Testis (tissue), 3 donors: ENCODE data around the gene LRRTM3. TPM values are rescaled to one million over a fixed set of nuclear protein-coding genes. Genes with fewer than 3 reads are reported as not detected.

Source experiments
- DNase-seq: peaks from one replicate; pipeline ENCODE4 v3.0.0-alpha.2; 2019
- H3K27ac ChIP-seq, 2 donors: fragments of 200-600 bp; sonication (generic); one replicate each; pipeline ENCODE4 v1.5.1; 2019
- H3K27me3 ChIP-seq: fragments of 200-600 bp; sonication (generic); one replicate; pipeline ENCODE4 v1.5.1; 2019
- H3K36me3 ChIP-seq: fragments of 200-600 bp; sonication (generic); one replicate; pipeline ENCODE4 v1.5.1; 2017; ENCODE audit warnings: low read depth; ENCODE audit errors: missing control alignments
- H3K4me1 ChIP-seq: fragments of 200-600 bp; sonication (generic); one replicate; pipeline ENCODE4 v1.5.1; 2019
- H3K4me3 ChIP-seq, 2 donors: fragments of 200-600 bp; sonication (generic); one replicate each; pipeline ENCODE4 v1.5.1; 2017 to 2019
- H3K9me3 ChIP-seq: fragments of 200-600 bp; sonication (generic); one replicate; pipeline ENCODE4 v1.5.1; 2017
- POLR2A ChIP-seq: fragments of 450-650 bp; IDR thresholded peaks from one replicate; pipeline ENCODE4 v1.6.1; 2017; ENCODE audit warnings: antibody characterized with exemption, mild to moderate bottlenecking, moderate library complexity
- WGBS, 2 donors: methylation state at CpG; one replicate each; pipeline ENCODE4 v1.1.5; 2018; 5-methylcytosine and 5-hydroxymethylcytosine counted together
- intact Hi-C: fragments of 100-400 bp; cut with DNase I; formaldehyde crosslinking; loops from one replicate; pipeline ENCODE4 v1.15.1; 2023; ENCODE audit warnings: low total_unique reads
- polyA plus RNA-seq: library from polyadenylated mRNA; stranded (reverse); fragments of 350-450 nt; fragmentation: Illumina TruSeq; extraction: RNeasy Lipid Tissue Mini Kit (QIAGEN cat#74804); gene quantifications from one replicate; pipeline ENCODE4 v1.2.3, GENCODE V29; 2014; ENCODE audit warnings: low read depth, low replicate concordance; ENCODE audit not compliant: insufficient read depth
- total RNA-seq, 2 donors: library from RNA; depleted of rRNA; stranded (reverse); fragments of >200 nt; gene quantifications; one replicate each; pipeline ENCODE4 v1.2.3, GENCODE V29; 2016
- TF ChIP-seq, protein P1 (sequence below), 3 experiments: fragments of 450-650 bp in 2 of 3; fragments of 200-600 bp in 1 of 3; sonication (generic) in 1 of 3; IDR thresholded peaks; one replicate each; pipeline ENCODE4 v1.5.1; 2016 to 2019; ENCODE audit warnings: antibody characterized with exemption in 3 of 3, mild to moderate bottlenecking in 2 of 3, moderate library complexity in 1 of 3

LRRTM3 gene
- total and polyA plus RNA-seq, 3 donors from 2014 or later: 0.94 to 14.0 (median 10.5) TPM

DNA sequence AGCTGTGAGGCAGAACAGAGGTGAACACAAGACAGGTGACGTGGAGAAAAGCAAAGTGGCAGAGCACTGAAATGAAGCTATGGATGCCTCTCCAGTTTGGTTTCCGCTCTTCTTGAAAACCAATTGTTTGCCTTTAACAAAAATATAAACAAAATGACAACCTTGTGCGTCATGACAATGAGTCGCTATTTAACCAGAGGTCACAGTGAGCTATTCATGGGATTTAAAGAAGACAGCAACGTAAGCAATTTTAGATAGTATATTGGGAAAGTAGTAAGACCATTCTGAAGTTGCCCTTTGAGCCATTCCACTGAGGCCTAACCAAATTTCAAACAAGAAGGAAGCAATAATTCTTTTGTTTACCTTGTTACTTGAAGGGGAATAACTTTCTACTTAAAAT lies 15.2 kb upstream of the LRRTM3 start:
- H3K4me1 ChIP-seq: no peaks in the 10 kb centered on the region
- no peaks in the 10 kb centered on the region for H3K27me3 ChIP-seq
- intact Hi-C loops: no loop called here
- H3K36me3 ChIP-seq: no peaks in the 10 kb centered on the region
- no peak overlapping the region for H3K27ac ChIP-seq
- WGBS, 2 donors: 94% methylated on average over 5 of the region's 5 CpGs
- no peaks in the 10 kb centered on the region for H3K9me3 ChIP-seq
- TF ChIP-seq, protein P1, sequence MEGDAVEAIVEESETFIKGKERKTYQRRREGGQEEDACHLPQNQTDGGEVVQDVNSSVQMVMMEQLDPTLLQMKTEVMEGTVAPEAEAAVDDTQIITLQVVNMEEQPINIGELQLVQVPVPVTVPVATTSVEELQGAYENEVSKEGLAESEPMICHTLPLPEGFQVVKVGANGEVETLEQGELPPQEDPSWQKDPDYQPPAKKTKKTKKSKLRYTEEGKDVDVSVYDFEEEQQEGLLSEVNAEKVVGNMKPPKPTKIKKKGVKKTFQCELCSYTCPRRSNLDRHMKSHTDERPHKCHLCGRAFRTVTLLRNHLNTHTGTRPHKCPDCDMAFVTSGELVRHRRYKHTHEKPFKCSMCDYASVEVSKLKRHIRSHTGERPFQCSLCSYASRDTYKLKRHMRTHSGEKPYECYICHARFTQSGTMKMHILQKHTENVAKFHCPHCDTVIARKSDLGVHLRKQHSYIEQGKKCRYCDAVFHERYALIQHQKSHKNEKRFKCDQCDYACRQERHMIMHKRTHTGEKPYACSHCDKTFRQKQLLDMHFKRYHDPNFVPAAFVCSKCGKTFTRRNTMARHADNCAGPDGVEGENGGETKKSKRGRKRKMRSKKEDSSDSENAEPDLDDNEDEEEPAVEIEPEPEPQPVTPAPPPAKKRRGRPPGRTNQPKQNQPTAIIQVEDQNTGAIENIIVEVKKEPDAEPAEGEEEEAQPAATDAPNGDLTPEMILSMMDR (IDR thresholded peaks at IDR 0.05): no peak
- TF ChIP-seq POLR2A: no peak
- no peak overlapping the region for H3K4me3 ChIP-seq
- DNase-seq: no peak

DNA sequence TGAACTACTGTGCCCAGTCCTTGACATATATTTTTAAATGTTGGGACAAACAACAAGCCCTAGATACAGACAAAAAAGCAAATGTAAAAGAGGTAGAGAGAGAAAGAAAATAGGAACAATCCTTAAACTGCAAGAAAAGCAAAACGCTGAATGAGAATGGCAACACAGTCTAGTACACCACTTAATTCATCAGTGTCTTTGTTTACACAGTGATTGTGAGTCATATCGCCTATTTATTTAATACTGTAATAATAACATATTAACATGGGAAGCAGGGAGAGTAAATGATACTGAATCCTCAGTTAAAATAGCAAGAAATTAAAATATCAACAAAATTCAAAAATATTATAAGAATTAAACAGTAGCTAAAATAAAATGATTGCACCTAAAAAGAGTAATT lies 9.8 kb upstream of the LRRTM3 start:
- Histone ChIP-seq H3K9me3 (no peaks in the 10 kb centered on the region), H3K27me3 (no peaks in the 10 kb centered on the region), H3K36me3 (no peaks in the 10 kb centered on the region), H3K4me3 (no peak overlapping the region), H3K27ac (no peak overlapping the region), H3K4me1 (no peaks in the 10 kb centered on the region)
- intact Hi-C loops: no loop called here
- TF ChIP-seq POLR2A: no peak
- TF ChIP-seq, protein P1 (IDR thresholded peaks at IDR 0.05): no peak
- DNase-seq: no peak
- WGBS, 2 donors: 90 to 93% methylated on average over 2 of the region's 2 CpGs

DNA sequence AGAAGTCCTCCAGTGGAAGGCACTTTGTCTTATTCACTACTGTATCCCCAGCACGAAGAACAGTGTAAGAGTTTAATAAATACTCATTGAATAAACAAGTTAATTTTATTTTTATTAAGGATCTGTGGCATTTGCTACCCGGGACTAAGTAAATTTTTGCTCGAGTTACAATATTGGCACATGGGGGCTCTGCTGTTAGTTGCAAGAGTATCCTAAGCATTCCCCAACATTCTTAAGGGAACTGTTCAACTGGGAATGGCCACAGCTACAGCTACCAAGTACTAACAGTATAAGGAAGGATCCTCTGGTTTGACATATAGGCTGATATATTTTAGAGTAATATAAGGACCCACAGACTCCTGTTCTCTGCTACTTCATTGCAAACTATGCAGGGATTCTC lies 8.7 kb upstream of the LRRTM3 start:
- Histone ChIP-seq H3K9me3 (no peaks in the 10 kb centered on the region), H3K4me1 (no peaks in the 10 kb centered on the region), H3K36me3 (no peaks in the 10 kb centered on the region), H3K27me3 (no peaks in the 10 kb centered on the region), H3K4me3 (no peak overlapping the region), H3K27ac (no peak overlapping the region)
- TF ChIP-seq, protein P1 (IDR thresholded peaks at IDR 0.05): no peak
- TF ChIP-seq POLR2A: no peak
- no peak for DNase-seq
- 54 to 67% methylated on average over 3 of the region's 3 CpGs for WGBS, 2 donors
- intact Hi-C loops: no loop called here

DNA sequence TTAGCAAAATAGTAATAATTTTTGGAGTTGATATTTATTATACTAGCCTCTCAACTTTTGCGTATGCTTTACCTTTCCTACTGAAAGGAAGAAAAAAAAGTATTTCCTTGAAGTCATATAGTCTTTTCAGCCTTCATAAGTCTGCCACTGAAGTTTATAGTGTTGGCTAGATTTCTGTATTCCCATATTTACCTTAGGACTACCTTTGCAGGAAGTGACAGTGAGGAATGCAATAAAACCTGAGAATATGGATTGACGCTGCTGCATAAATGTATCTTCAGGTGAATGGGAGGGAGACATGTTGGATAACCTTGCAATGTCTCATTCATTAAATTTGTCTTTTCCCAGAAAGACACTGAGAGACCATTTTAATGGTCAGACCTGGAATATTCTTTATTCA lies 6.6 kb upstream of the LRRTM3 start:
- WGBS, 2 donors: 97 to 98% methylated on average over 2 of the region's 2 CpGs
- H3K36me3 ChIP-seq: no peaks in the 10 kb centered on the region
- H3K4me3 ChIP-seq: no peak overlapping the region
- H3K27ac ChIP-seq: no peak overlapping the region
- intact Hi-C loops: no loop called here
- TF ChIP-seq, protein P1 (IDR thresholded peaks at IDR 0.05): no peak
- TF ChIP-seq POLR2A: no peak
- H3K4me1 ChIP-seq: no peaks in the 10 kb centered on the region
- no peak for DNase-seq
- no peaks in the 10 kb centered on the region for H3K9me3 ChIP-seq
- no peaks in the 10 kb centered on the region for H3K27me3 ChIP-seq

DNA sequence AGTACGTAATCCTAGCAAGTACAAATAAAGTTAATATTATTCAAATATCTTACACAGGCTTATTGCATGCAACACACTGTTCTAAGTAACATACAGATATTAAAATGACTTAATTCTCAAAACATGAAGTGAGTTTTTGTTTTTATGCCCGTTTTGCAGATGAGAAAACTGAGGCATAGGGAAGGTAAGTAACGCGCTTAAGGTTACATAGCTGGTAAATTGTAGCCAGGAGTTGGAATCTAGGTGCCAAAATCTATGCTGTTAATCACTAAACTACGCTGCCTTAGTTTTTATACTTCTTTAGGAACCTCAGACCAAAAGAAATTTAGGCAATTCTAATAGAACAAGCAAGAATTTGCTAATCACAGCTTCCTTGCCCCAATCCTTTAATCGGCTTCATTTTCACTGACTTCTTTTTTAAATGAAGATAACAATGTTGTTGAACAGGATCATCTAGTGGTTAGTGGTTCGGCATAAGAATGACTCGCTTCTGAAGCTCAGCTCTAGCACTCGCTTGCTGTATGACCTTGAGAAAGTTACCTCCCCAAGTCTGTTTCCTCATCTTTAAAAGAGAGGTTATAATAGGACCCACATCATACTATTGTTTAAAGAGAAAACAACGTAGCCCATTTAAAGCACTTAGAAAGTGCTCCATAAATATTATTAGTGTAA lies 1.0 kb upstream of the LRRTM3 start:
- Histone ChIP-seq H3K4me3 (no peak overlapping the region), H3K36me3 (no peaks in the 10 kb centered on the region), H3K27ac (no peak overlapping the region), H3K27me3 (no peaks in the 10 kb centered on the region), H3K4me1 (peaks cover 8% of the 10 kb centered on the region), H3K9me3 (no peaks in the 10 kb centered on the region)
- intact Hi-C loops: no loop called here
- 47 to 52% methylated on average over 10 of the region's 10 CpGs for WGBS, 2 donors
- no peak for DNase-seq
- TF ChIP-seq POLR2A: no peak
- TF ChIP-seq, protein P1 (IDR thresholded peaks at IDR 0.05): no peak
